NCI-H146 treated with DMSO at 0.1 percent for 48 hours (cell line): ENCODE data around the gene PSMD13.

Experiments used
- DNase-seq: peaks from one replicate; lab custom pipeline; 2025; ENCODE audit not compliant: unreplicated experiment; lab: John Stamatoyannopoulos, UW

Gene PSMD13

GRCh38 chr11:270451-271318, 33.9 kb downstream of the PSMD13 start:
- no peak for DNase-seq

- DNase-seq, result no peak
These were observed 34.5 kb downstream of the PSMD13 start for GRCh38 chr11:271319-271715.

- DNase-seq, result no peak
These were observed 35.6 kb downstream of the PSMD13 start for GRCh38 chr11:272195-272930.

- no peak for DNase-seq
These were observed 36.1 kb downstream of the PSMD13 start for GRCh38 chr11:272931-273198.

GRCh38 chr11:276219-276618, 39.4 kb downstream of the PSMD13 start:
- DNase-seq, result no peak

GRCh38 chr11:278001-278951, 41.5 kb downstream of the PSMD13 start, which contains the start of gene NLRP6:
TSS of gene NLRP6 (plus strand) at chr11:278407. CDS start at chr11:278570, 163 bp downstream.
- DNase-seq, result no peak

- no peak for DNase-seq
These were observed 42.5 kb downstream of the PSMD13 start for GRCh38 chr11:279040-279965.

- DNase-seq, result no peak
These were observed 43.4 kb downstream of the PSMD13 start for GRCh38 chr11:279966-280705.

GRCh38 chr11:280706-281485, 44.1 kb downstream of the PSMD13 start:
- DNase-seq, result no peak

- no peak for DNase-seq
These were observed 44.8 kb downstream of the PSMD13 start for GRCh38 chr11:281486-282161.

GRCh38 chr11:282171-282570, 45.4 kb downstream of the PSMD13 start:
- DNase-seq, result no peak

- no peak for DNase-seq
These were observed 46.0 kb downstream of the PSMD13 start for GRCh38 chr11:282630-283360.

GRCh38 chr11:283405-284104, 46.8 kb downstream of the PSMD13 start:
- no peak for DNase-seq

- no peak for DNase-seq
These were observed 47.6 kb downstream of the PSMD13 start for GRCh38 chr11:284105-285020.

- no peak for DNase-seq
These were observed 48.5 kb downstream of the PSMD13 start for GRCh38 chr11:285021-285893.
